Stimulated activated effector memory CD8-positive, alpha-beta T cell treated with anti-CD3 and anti-CD28 coated beads, Interleukin-12 subunit alpha, Interleukin-12 subunit beta, amount 100 ng/mL, for 72 hours (primary cell): ENCODE measurements around the gene COL19A1.
"Not testable (repeated sequence)": the region's sequence is repeated elsewhere in the genome, so short reads cannot be mapped to it uniquely, and the experiment has no call there.

Source experiments
- ATAC-seq: fragments of 150-1000 bp; cut with Tn5 transposase; 2 replicates; pipeline ENCODE4 v1.10.0; 2021
- DNase-seq, 2 donors: peaks; one replicate each; pipeline ENCODE4 v3.0.0; 2021 to 2022; ENCODE audit warnings: low spot score in 2 of 2
- H3K27ac Mint-ChIP-seq: one replicate; pipeline ENCODE4 v1.8.0; 2022; ENCODE audit warnings: mild to moderate bottlenecking, mixed read lengths
- H3K36me3 Mint-ChIP-seq: one replicate; pipeline ENCODE4 v1.8.0; 2022; ENCODE audit warnings: mild to moderate bottlenecking, mixed read lengths
- H3K4me1 Mint-ChIP-seq: one replicate; pipeline ENCODE4 v1.8.0; 2022; ENCODE audit warnings: mixed read lengths
- H3K4me3 Mint-ChIP-seq: one replicate; pipeline ENCODE4 v1.8.0; 2022; ENCODE audit warnings: mild to moderate bottlenecking, mixed read lengths
- H3K9me3 Mint-ChIP-seq: one replicate; pipeline ENCODE4 v1.8.0; 2022; ENCODE audit warnings: mixed read lengths

The COL19A1 gene

GRCh38 chr6:69866351-69866769 lies at the start of gene COL19A1:
Gene COL19A1, plus strand, starts transcription at chr6:69866556. Its CDS starts 13,012 bp downstream, at chr6:69879568.
- no peak within 1 kb of the TSS for H3K27ac Mint-ChIP-seq
- peak; percentile 63 for ATAC-seq

DNA sequence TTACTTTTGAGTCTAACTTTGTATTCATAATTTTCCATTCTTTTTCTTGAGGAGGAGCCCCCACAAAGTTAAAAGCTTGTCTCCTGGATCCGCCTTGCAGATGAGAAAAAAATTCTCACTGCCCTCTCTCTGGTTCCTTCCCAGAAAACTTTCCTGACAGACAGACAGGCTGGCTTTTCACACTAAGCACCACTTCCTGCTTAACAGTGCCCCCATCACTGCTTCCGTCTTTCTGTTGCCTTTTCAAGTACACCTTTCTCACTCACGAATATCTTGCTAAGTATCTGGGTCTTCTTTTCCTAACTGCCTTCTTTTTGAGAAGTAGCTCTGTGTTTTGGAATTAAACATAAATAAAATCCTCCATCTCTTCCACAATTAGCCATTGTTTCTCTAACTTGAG lies 49.8 kb upstream of the COL19A1 start:
- Mint-ChIP-seq H3K4me1 (peaks cover 43% of the 10 kb centered on the region), H3K4me3 (peak overlapping the region; percentile 40), H3K27ac (peak overlapping the region; percentile 10), H3K36me3 (no peaks in the 10 kb centered on the region), H3K9me3 (no peaks in the 10 kb centered on the region)
- DNase-seq (no peak), ATAC-seq (no peak)

More at GRCh38 chr6:69866351-69866769, at the start of gene COL19A1:
- H3K4me3 Mint-ChIP-seq, result peak within 1 kb of the TSS; percentile 62
- peak in 1 of 2 donors; percentile 66 for DNase-seq
- H3K36me3 Mint-ChIP-seq, result no peaks in the 10 kb centered on the region
- peaks cover 23% of the 10 kb centered on the region for H3K4me1 Mint-ChIP-seq
- no peaks in the 10 kb centered on the region for H3K9me3 Mint-ChIP-seq

- no peak overlapping the region for H3K4me3 Mint-ChIP-seq
- no peak for ATAC-seq
- H3K27ac Mint-ChIP-seq, result no peak overlapping the region
Measured at GRCh38 chr6:69817358-69817757, 49.0 kb upstream of the COL19A1 start.

DNA sequence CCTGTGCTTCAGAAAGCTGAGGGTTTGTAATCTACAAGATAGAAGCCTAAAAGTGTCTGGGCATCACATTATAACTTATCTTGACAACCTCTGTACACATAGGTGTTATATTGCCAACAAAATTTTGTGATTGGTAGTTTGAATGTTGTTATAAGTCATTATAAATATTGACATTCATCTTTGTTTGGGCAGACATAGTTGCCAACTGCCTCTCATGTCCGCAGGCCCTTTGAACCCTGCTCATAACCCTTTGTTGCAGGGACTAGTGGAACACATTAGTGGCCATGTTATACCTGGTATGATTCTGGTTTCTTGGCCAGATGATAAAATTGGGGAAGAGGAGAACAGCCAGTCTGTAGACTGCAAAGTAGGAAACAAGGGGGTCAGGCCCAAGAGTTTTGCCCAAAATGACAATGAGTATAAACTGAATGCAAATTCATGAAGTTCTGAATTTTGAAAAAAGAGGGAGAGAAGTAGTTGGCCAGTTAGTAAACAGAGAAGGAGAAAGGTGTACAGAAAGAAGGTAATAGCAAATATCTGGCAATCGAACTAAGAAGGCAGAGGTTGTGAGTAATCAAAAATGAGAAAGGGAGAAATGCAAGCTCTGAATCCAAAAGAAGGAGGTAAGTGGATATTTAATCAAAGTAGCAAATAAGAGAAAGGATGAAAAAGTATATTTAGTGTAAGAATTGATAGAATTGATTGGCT lies 48.0 kb upstream of the COL19A1 start:
- Mint-ChIP-seq H3K36me3 (no peaks in the 10 kb centered on the region), H3K4me3 (no peak overlapping the region)

More at GRCh38 chr6:69817358-69817757, 49.0 kb upstream of the COL19A1 start:
- DNase-seq, result no peak
- no peaks in the 10 kb centered on the region for H3K9me3 Mint-ChIP-seq
- H3K4me1 Mint-ChIP-seq, result peaks cover 37% of the 10 kb centered on the region
- H3K36me3 Mint-ChIP-seq, result no peaks in the 10 kb centered on the region

DNA sequence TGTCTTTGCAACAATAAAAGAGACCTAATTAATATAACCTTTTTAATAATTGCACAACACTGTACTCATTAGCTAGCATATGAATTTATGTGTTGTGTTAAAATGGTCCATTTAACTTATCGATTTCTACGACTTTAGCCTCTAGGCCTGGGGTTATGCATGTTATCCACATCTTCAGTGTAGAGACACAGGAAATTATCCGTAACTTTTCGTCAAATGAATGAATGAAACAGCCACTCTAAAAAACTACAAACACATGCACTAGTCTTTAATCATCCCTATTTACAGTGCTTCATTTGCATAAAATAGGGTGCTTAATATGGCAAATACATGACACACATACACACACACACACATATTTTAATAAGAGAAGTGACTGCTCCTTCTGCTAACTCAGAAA lies 47.2 kb upstream of the COL19A1 start:
- no peak overlapping the region for H3K27ac Mint-ChIP-seq
- peaks cover 22% of the 10 kb centered on the region for H3K4me1 Mint-ChIP-seq
- DNase-seq (no peak), ATAC-seq (no peak)
- no peaks in the 10 kb centered on the region for H3K9me3 Mint-ChIP-seq
- H3K4me3 Mint-ChIP-seq, result no peak overlapping the region
- no peaks in the 10 kb centered on the region for H3K36me3 Mint-ChIP-seq

More for the DNA sequence above, 48.0 kb upstream of the COL19A1 start:
- ATAC-seq, result no peak
- Mint-ChIP-seq H3K9me3 (no peaks in the 10 kb centered on the region), H3K4me1 (peaks cover 29% of the 10 kb centered on the region), H3K27ac (no peak overlapping the region)
- no peak for DNase-seq

GRCh38 chr6:69820018-69820417 lies 46.3 kb upstream of the COL19A1 start:
- no peak overlapping the region for H3K4me3 Mint-ChIP-seq
- peak; percentile 83 for ATAC-seq
- no peak for DNase-seq
- H3K9me3 Mint-ChIP-seq, result no peaks in the 10 kb centered on the region
- no peak overlapping the region for H3K27ac Mint-ChIP-seq
- H3K36me3 Mint-ChIP-seq, result no peaks in the 10 kb centered on the region
- peaks cover 19% of the 10 kb centered on the region for H3K4me1 Mint-ChIP-seq

DNA sequence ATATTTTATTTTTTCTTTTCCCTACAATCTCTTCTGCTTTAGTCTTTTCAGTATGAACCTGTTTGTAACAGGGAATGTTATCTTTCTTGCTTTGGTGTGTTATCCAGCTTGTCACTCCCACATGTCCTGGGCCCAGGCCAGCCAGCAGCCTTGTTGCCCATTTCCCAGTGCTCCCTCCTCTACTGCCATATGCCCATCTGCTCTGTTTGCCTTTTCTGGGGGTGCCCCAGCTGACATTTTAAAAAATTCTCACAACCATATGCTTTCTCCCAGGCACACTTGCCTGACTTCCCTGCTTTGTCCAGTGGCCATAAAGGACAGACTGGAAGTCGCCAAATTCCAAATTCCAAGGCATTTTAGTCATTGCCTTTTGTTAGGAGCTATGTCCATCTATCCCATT lies 45.9 kb upstream of the COL19A1 start:
- Mint-ChIP-seq H3K9me3 (no peaks in the 10 kb centered on the region), H3K36me3 (no peaks in the 10 kb centered on the region), H3K4me1 (peaks cover 15% of the 10 kb centered on the region), H3K27ac (no peak overlapping the region), H3K4me3 (no peak overlapping the region)
- ATAC-seq, result no peak
- DNase-seq, result no peak

DNA sequence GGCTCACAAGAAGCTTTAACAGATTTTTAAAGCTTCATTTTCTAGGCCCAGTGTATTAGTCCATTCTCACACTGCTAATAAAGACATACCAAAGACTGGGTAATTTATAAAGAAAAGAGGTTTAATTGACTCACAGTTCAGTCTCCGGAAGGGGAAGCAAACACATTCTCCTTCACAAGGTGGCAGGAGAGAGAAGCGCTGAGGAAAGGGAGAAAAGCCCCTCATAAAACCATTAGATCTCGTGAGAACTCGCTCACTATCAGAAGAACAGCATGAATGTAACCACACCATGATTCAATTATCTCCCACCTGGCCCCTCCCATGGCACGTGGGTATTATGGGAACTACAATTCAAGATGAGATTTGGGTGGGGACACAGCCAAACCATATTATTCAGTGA lies 42.0 kb upstream of the COL19A1 start:
- ATAC-seq, H3K4me3 Mint-ChIP-seq, H3K9me3 Mint-ChIP-seq, H3K4me1 Mint-ChIP-seq, DNase-seq, H3K27ac Mint-ChIP-seq, H3K36me3 Mint-ChIP-seq: not testable (repeated sequence)

GRCh38 chr6:69825904-69826303 lies 40.5 kb upstream of the COL19A1 start:
- Mint-ChIP-seq H3K36me3 (no peaks in the 10 kb centered on the region), H3K27ac (no peak overlapping the region), H3K4me3 (no peak overlapping the region), H3K9me3 (no peaks in the 10 kb centered on the region), H3K4me1 (no peaks in the 10 kb centered on the region)
- DNase-seq (no peak), ATAC-seq (no peak)

- no peak for DNase-seq
- ATAC-seq, result no peak
- H3K36me3 Mint-ChIP-seq, result no peaks in the 10 kb centered on the region
- H3K4me1 Mint-ChIP-seq, result no peaks in the 10 kb centered on the region
- no peak overlapping the region for H3K4me3 Mint-ChIP-seq
- no peaks in the 10 kb centered on the region for H3K9me3 Mint-ChIP-seq
- no peak overlapping the region for H3K27ac Mint-ChIP-seq
Measured at GRCh38 chr6:69827276-69827893, 39.0 kb upstream of the COL19A1 start.

DNA sequence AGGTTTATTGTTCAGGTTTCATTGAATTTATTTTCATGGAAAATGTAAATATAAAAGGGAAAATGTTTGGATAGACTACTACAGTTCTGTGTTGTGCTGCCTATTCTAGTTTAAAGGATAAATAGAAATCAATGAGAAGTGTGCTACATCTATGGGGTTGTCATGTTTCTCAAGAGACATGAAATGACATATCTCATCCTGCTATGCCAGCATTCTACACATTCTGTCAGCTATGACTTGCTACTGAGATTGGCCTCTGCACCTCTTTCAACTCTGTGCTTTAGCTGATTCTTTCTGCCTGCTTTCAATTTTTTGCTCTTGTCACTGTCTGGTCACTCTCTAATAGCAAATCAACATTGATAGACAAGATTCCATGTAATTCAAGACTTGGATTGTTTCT lies 33.8 kb upstream of the COL19A1 start:
- H3K4me1 Mint-ChIP-seq, result peaks cover 6% of the 10 kb centered on the region
- no peak overlapping the region for H3K27ac Mint-ChIP-seq
- H3K36me3 Mint-ChIP-seq, result no peaks in the 10 kb centered on the region
- ATAC-seq, result no peak
- H3K4me3 Mint-ChIP-seq, result no peak overlapping the region
- no peak for DNase-seq
- H3K9me3 Mint-ChIP-seq, result no peaks in the 10 kb centered on the region

DNA sequence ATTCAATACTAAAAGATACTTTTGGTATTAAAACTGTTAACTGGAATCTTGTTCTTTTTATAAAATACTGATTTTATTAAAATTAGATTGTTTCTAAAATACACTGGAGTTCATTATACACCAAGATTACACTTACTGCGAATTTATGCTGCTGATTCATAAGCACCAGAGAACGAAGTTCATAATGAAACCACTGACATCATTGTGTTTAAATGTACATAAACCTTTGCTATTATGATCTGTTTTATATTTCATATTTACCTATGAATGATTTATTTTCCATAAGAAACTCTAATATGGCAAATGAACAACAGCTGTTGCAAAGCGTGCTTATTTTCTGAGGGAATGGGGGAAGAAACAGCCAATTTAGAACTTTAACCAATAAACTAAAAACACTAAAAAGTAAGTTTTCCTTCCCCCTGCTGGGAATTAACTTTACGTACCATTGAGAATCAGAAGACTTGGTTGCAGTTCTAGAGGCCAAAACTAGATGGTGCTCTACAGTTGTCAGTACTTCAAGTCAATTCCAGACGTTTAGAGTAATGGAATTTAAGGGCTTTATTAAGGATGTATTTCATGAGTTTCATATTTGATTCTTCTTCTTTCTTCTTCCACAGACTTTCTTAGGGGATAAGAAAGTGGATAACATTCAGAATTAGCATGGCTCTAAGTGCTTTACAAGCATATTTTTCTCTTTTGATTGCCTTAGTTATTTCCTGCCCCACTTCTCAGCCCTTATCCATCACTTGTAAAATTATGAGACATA lies 30.8 kb upstream of the COL19A1 start:
- H3K4me3 Mint-ChIP-seq, result no peak overlapping the region
- H3K36me3 Mint-ChIP-seq, result no peaks in the 10 kb centered on the region
- H3K27ac Mint-ChIP-seq, result no peak overlapping the region
- no peaks in the 10 kb centered on the region for H3K9me3 Mint-ChIP-seq
- DNase-seq (no peak), ATAC-seq (peak; percentile 85)
- peaks cover 6% of the 10 kb centered on the region for H3K4me1 Mint-ChIP-seq

GRCh38 chr6:69841862-69842261 lies 24.5 kb upstream of the COL19A1 start:
- DNase-seq (no peak), ATAC-seq (no peak)
- Mint-ChIP-seq H3K9me3 (no peaks in the 10 kb centered on the region), H3K4me1 (no peaks in the 10 kb centered on the region), H3K36me3 (no peaks in the 10 kb centered on the region), H3K27ac (no peak overlapping the region), H3K4me3 (no peak overlapping the region)

- ATAC-seq (no peak), DNase-seq (no peak)
- Mint-ChIP-seq H3K27ac (no peak overlapping the region), H3K9me3 (no peaks in the 10 kb centered on the region), H3K36me3 (no peaks in the 10 kb centered on the region), H3K4me1 (no peaks in the 10 kb centered on the region), H3K4me3 (no peak overlapping the region)
Measured at GRCh38 chr6:69843189-69843588, 23.2 kb upstream of the COL19A1 start.

- DNase-seq (no peak), ATAC-seq (no peak)
- H3K9me3 Mint-ChIP-seq, result no peaks in the 10 kb centered on the region
- no peaks in the 10 kb centered on the region for H3K4me1 Mint-ChIP-seq
- no peak overlapping the region for H3K4me3 Mint-ChIP-seq
- no peak overlapping the region for H3K27ac Mint-ChIP-seq
- no peaks in the 10 kb centered on the region for H3K36me3 Mint-ChIP-seq
Measured at GRCh38 chr6:69846312-69846711, 20.0 kb upstream of the COL19A1 start.
